Keratinocyte (primary cell): ENCODE results near the gene FOXM1. TPM values are rescaled to one million over a fixed set of nuclear protein-coding genes. Genes with fewer than 3 reads are reported as not detected.

Experiments
- DNase-seq: peaks from one replicate; pipeline ENCODE4 v3.0.0-alpha.2; 2011; ENCODE audit warnings: low read depth, missing footprints, low spot score
- FAIRE-seq: peaks from 2 replicates; lab custom pipeline; 2011; peaks lifted over from hg19 to GRCh38; lab: Jason Lieb, UNC
- H2AFZ ChIP-seq: 2 replicates; pipeline ENCODE4 v1.6.0; 2012; ENCODE audit warnings: low read length, control low read depth, inconsistent platforms; ENCODE audit not compliant: control insufficient read depth
- H3K27ac ChIP-seq: 2 replicates; pipeline ENCODE4 v1.5.1; 2011; ENCODE audit warnings: low read length; ENCODE audit not compliant: control insufficient read depth, insufficient read depth
- H3K27me3 ChIP-seq: 3 replicates; pipeline ENCODE4 v1.6.0; 2011; ENCODE audit warnings: low read length; ENCODE audit not compliant: control insufficient read depth, insufficient read depth; ENCODE audit errors: extremely low read depth
- H3K36me3 ChIP-seq, 2 experiments: 2 replicates in 1 of 2; 3 replicates in 1 of 2; pipeline ENCODE4 v1.5.1; 2011; ENCODE audit warnings: low read length in 2 of 2, mild to moderate bottlenecking in 1 of 2; ENCODE audit not compliant: control insufficient read depth in 2 of 2, insufficient read depth in 2 of 2; ENCODE audit errors: extremely low read depth in 1 of 2
- H3K4me1 ChIP-seq: 3 replicates; pipeline ENCODE4 v1.5.1; 2011; ENCODE audit warnings: low read length; ENCODE audit not compliant: control insufficient read depth, insufficient read depth; ENCODE audit errors: extremely low read depth
- H3K4me2 ChIP-seq: 3 replicates; pipeline ENCODE4 v1.6.0; 2011; ENCODE audit warnings: low read depth, low read length; ENCODE audit not compliant: control insufficient read depth, insufficient read depth; ENCODE audit errors: extremely low read depth
- H3K4me3 ChIP-seq, 3 experiments: fragments of 200-600 bp in 1 of 3; sonication (generic) in 1 of 3; 2 replicates in 2 of 3; 3 replicates in 1 of 3; pipeline ENCODE4 v1.5.1; 2011 to 2016; ENCODE audit warnings: low read length in 3 of 3, mild to moderate bottlenecking in 3 of 3, control low read depth in 2 of 3, inconsistent platforms in 1 of 3, low read depth in 1 of 3, mixed read lengths in 1 of 3, mixed run types in 1 of 3, moderate library complexity in 1 of 3; ENCODE audit not compliant: control insufficient read depth in 2 of 3, insufficient read depth in 2 of 3; ENCODE audit errors: extremely low read depth in 1 of 3
- H3K79me2 ChIP-seq: 2 replicates; pipeline ENCODE4 v1.6.0; 2012; ENCODE audit warnings: low read length; ENCODE audit not compliant: control insufficient read depth, insufficient read depth
- H3K9ac ChIP-seq: 3 replicates; pipeline ENCODE4 v1.6.0; 2011; ENCODE audit warnings: low read length; ENCODE audit not compliant: control insufficient read depth, insufficient read depth; ENCODE audit errors: extremely low read depth
- H3K9me1 ChIP-seq: 3 replicates; pipeline ENCODE4 v1.6.0; 2011; ENCODE audit warnings: low read length; ENCODE audit not compliant: control insufficient read depth, insufficient read depth; ENCODE audit errors: extremely low read depth
- H3K9me3 ChIP-seq: 2 replicates; pipeline ENCODE4 v1.5.1; 2012; ENCODE audit warnings: low read depth, low read length; ENCODE audit not compliant: control insufficient read depth
- H4K20me1 ChIP-seq: 3 replicates; pipeline ENCODE4 v1.6.0; 2011; ENCODE audit warnings: low read length; ENCODE audit not compliant: control insufficient read depth, insufficient read depth; ENCODE audit errors: extremely low read depth
- EZH2 ChIP-seq: IDR thresholded peaks from one replicate; pipeline ENCODE4 v1.6.1; 2012; ENCODE audit warnings: inconsistent platforms, mild to moderate bottlenecking, low read length, moderate library complexity
- dilution Hi-C: fragments of 300-500 bp; cut with MboI; formaldehyde crosslinking; loops from one replicate; pipeline ENCODE4 v1.7.0; 2020; ENCODE audit warnings: low sequenced_read_pairs; ENCODE audit not compliant: extremely low pct_ligation_motif_present
- polyA plus RNA-seq, 5 experiments: library from polyadenylated mRNA; depleted of rRNA in 3 of 5; stranded (reverse) in 3 of 5; stranded (forward) in 1 of 5; unstranded in 1 of 5; fragments of >200 nt; gene quantifications; 1 replicate in 1 of 5; 2 replicates in 3 of 5; 3 replicates in 1 of 5; pipeline versions ENCODE4 v1.2.1 to v1.2.3, GENCODE V29; 2011 to 2012; ENCODE audit warnings: missing spikeins in 2 of 5, low read depth in 1 of 5, low replicate concordance in 1 of 5
- TF ChIP-seq, protein P1 (sequence below), 3 experiments: IDR thresholded peaks in 1 of 3; conservative IDR thresholded peaks in 1 of 3; optimal IDR thresholded peaks in 1 of 3; 2 replicates in 2 of 3; 3 replicates in 1 of 3; pipeline versions ENCODE3 to v1.5.1; 2011; ENCODE audit warnings: low read length in 3 of 3, mild to moderate bottlenecking in 3 of 3, moderate library complexity in 2 of 3, control low read depth in 1 of 3, inconsistent platforms in 1 of 3; ENCODE audit not compliant: insufficient read depth in 2 of 3; ENCODE audit errors: extremely low read depth in 1 of 3

FOXM1 gene
- polyA plus RNA-seq, 1 donor (not counting 4 experiments of a cell fraction or from before 2014, with no cell fraction given) = 9.0 TPM

DNA sequence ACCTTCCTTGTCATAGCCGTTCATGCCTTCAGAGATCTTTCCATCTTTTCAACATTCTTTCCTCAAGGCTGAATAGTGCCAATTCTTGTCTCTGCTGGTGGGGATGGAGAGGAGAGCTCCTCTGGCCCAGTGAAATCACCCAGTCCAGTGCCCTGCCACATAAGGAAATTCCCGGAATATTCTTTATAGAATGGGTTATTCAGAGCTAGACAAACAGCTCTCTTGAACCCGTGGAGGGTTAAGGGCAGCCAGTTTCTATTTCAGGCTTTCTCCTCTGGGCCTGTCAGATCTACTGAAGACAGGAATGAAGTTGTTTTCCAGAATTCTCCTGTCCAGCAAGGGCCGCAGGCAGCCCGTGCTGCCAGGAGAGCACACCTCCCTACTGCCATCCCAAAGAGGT, 34.0 kb downstream of the FOXM1 start:
- H3K79me2 ChIP-seq = no peaks in the 10 kb centered on the region
- TF ChIP-seq, protein P1, sequence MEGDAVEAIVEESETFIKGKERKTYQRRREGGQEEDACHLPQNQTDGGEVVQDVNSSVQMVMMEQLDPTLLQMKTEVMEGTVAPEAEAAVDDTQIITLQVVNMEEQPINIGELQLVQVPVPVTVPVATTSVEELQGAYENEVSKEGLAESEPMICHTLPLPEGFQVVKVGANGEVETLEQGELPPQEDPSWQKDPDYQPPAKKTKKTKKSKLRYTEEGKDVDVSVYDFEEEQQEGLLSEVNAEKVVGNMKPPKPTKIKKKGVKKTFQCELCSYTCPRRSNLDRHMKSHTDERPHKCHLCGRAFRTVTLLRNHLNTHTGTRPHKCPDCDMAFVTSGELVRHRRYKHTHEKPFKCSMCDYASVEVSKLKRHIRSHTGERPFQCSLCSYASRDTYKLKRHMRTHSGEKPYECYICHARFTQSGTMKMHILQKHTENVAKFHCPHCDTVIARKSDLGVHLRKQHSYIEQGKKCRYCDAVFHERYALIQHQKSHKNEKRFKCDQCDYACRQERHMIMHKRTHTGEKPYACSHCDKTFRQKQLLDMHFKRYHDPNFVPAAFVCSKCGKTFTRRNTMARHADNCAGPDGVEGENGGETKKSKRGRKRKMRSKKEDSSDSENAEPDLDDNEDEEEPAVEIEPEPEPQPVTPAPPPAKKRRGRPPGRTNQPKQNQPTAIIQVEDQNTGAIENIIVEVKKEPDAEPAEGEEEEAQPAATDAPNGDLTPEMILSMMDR (optimal IDR thresholded peaks at IDR 0.05 in 1 of 3, IDR thresholded peaks at IDR 0.05 in 1 of 3, conservative IDR thresholded peaks at IDR 0.05 in 1 of 3; ENCODE audit: extremely low read depth in 1 of 3, insufficient read depth in 2 of 3, low read length in 3 of 3) = no peak
- H3K27me3 ChIP-seq = no peaks in the 10 kb centered on the region
- no peak overlapping the region for H2AFZ ChIP-seq
- H3K27ac ChIP-seq = no peak overlapping the region
- H3K4me3 ChIP-seq = no peak overlapping the region
- no peaks in the 10 kb centered on the region for H3K9me1 ChIP-seq
- dilution Hi-C loops = no loop called here
- no peak for FAIRE-seq
- H3K4me2 ChIP-seq = no peak overlapping the region
- no peaks in the 10 kb centered on the region for H3K4me1 ChIP-seq
- H3K9ac ChIP-seq = no peak overlapping the region
- peaks cover 0 to 1% of the 10 kb centered on the region in 2 experiments for H3K36me3 ChIP-seq
- no peak for DNase-seq
- no peaks in the 10 kb centered on the region for H4K20me1 ChIP-seq
- H3K9me3 ChIP-seq = no peaks in the 10 kb centered on the region

DNA sequence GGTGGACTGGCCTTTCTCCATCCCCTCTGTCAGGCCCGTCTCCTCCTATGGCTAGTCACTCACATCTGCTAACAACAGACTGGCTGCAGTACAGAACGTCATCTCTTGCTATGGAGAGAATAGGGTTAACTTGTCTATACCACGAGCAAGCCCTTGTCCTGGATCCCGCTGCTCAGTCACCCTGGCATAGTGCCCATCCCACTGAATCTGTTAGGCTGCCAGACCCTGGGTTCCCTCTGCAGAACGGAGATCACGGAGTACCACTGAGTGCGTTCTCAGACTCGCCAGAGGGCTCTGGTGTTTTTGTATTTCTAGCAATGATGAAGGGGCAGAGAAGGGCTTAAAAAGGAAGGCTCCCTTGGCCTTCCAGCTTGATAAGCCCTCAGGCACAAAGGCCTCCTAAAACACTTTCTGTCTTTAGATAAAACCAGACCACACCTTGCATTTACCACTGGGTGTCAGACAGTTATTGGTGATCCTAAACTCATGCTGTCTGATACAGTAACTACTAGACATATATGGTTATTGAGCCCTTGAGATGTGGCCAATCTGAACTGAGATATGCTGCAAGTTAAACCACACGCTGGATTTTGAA, 35.8 kb downstream of the FOXM1 start:
- Histone ChIP-seq H3K4me1 (no peaks in the 10 kb centered on the region), H3K27me3 (no peaks in the 10 kb centered on the region), H3K79me2 (no peaks in the 10 kb centered on the region), H3K9me1 (no peaks in the 10 kb centered on the region), H3K9ac (no peak overlapping the region), H3K4me2 (no peak overlapping the region), H3K4me3 (no peak overlapping the region), H3K9me3 (no peaks in the 10 kb centered on the region), H2AFZ (no peak overlapping the region), H4K20me1 (no peaks in the 10 kb centered on the region), H3K36me3 (peaks cover 0 to 1% of the 10 kb centered on the region in 2 experiments), H3K27ac (no peak overlapping the region)
- dilution Hi-C loops = no loop called here
- TF ChIP-seq, protein P1 (optimal IDR thresholded peaks at IDR 0.05 in 1 of 3, IDR thresholded peaks at IDR 0.05 in 1 of 3, conservative IDR thresholded peaks at IDR 0.05 in 1 of 3; ENCODE audit: extremely low read depth in 1 of 3, insufficient read depth in 2 of 3, low read length in 3 of 3) = no peak
- no peak for TF ChIP-seq EZH2
- DNase-seq = no peak
- no peak for FAIRE-seq
